Vagina (tissue), 2 donors: ENCODE data around the gene PIEZO2.

ENCODE experiments used
- POLR2A ChIP-seq, 2 donors: fragments of 450-650 bp; IDR thresholded peaks; one replicate each; pipeline ENCODE4 v1.6.1; 2017; ENCODE audit warnings: antibody characterized with exemption in 2 of 2, mild to moderate bottlenecking in 2 of 2, moderate library complexity in 2 of 2
- POLR2AphosphoS5 ChIP-seq, 2 donors: sonication (generic); formaldehyde crosslinking; IDR thresholded peaks; one replicate each; pipeline ENCODE4 v1.9.0; 2017; ENCODE audit warnings: antibody characterized with exemption in 2 of 2, mild to moderate bottlenecking in 2 of 2, low read depth in 1 of 2; ENCODE audit not compliant: insufficient read depth in 1 of 2
- TF ChIP-seq, protein P1 (sequence below), 3 experiments: fragments of 450-650 bp in 2 of 3; fragments of 200-600 bp in 1 of 3; sonication (generic) in 1 of 3; IDR thresholded peaks; one replicate each; pipeline ENCODE4 v1.5.1; 2017 to 2019; ENCODE audit warnings: antibody characterized with exemption in 3 of 3, mild to moderate bottlenecking in 2 of 3, moderate library complexity in 2 of 3

GRCh38 chr18:11040823-11041656, 108.3 kb downstream of the PIEZO2 start:
- TF ChIP-seq, protein P1, sequence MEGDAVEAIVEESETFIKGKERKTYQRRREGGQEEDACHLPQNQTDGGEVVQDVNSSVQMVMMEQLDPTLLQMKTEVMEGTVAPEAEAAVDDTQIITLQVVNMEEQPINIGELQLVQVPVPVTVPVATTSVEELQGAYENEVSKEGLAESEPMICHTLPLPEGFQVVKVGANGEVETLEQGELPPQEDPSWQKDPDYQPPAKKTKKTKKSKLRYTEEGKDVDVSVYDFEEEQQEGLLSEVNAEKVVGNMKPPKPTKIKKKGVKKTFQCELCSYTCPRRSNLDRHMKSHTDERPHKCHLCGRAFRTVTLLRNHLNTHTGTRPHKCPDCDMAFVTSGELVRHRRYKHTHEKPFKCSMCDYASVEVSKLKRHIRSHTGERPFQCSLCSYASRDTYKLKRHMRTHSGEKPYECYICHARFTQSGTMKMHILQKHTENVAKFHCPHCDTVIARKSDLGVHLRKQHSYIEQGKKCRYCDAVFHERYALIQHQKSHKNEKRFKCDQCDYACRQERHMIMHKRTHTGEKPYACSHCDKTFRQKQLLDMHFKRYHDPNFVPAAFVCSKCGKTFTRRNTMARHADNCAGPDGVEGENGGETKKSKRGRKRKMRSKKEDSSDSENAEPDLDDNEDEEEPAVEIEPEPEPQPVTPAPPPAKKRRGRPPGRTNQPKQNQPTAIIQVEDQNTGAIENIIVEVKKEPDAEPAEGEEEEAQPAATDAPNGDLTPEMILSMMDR (IDR thresholded peaks at IDR 0.05) = peak; percentile 36 to 67 (median 54)
- TF ChIP-seq POLR2A (IDR thresholded peaks at IDR 0.05) = no peak
- TF ChIP-seq POLR2AphosphoS5 (IDR thresholded peaks at IDR 0.05; ENCODE audit: insufficient read depth in 1 of 2, low read depth in 1 of 2) = no peak
